ENCODE data around the gene CCDC92B.
"Not testable (repeated sequence)": the region's sequence is repeated elsewhere in the genome, so short reads cannot be mapped to it uniquely, and the experiment has no call there.

CCDC92B gene

DNA sequence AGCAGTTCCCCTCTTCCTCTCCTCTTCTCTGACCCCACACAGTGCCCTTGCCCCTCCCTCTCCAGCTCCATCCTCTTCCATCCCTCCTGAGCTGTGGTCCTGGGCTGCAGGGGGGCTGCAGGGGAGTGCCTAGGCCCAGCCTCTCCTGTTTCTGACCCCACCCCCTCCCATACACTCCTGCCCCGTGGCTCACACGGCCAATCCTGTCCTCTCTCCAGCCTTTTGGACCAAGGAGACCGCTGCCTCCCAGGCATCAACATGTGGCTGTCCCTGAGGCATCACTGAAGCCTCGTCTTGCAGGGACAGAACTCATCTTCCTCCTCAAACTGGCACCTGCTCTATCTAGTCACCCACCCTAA, 44.6 kb downstream of the CCDC92B start:
- DNase-seq (ENCODE audit: low read depth in 1 of 2, low spot score in 1 of 2), result no peak

DNA sequence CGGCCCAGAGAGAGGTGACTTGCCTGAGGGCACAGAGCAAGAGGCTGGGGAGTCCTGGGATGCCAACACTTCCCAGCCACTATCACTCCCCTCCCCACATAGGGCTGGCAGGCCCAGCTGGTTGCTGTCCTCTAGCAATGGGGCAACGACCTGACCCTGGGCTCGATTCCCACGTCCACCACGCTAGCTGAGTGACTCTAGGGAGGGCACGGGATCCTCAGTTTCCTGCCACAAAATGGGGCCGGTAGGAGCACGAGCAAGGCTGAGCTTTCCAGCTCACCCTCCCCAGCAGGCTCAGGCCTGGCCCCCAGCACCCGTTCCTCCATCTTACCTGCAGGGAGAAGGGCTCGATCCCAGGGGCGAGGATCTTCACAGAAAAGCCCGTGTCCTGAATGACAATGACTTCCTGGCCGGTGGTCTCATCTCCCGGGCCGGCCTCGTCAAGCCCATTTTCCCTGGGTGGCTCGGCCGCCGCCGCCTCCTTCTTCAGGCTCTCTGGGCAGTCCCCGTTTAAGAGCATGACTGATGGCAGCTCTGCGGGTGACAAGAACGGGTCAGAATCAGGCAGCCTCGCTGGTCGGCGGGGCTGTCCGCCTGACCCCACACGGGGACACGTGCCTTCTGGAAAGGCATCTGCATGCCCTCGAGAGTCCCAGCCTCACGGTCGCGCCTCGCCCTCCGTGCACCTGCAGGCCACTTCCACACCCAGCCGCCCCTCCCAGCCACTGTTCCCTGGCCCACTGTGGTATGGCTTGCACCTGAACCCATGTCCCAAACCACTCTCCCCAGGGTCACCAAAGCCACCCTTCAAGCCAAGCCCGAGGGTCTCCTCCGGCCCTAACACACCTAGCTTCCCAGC, 45.2 kb downstream of the CCDC92B start:
- DNase-seq (ENCODE audit: low read depth in 1 of 2, low spot score in 1 of 2), result no peak

DNA sequence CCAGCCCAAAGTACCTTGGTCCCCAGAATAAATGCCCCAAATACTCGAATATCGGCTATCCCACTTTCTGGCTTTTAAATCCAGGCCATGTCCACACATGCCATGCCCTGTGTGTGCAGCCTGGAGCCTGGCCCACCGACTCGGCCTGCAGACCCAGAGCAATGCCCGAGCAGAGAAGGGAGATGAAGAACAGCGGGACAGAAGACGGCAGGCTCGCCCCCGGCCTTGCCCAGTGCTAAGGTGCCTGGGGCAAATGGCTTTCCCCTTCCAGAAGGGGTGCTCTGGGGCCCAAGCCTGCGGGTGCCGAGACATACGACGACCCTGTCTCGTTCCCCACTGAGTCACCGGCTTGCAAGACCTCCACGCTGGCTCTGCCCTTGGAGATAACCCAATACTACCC, 45.8 kb downstream of the CCDC92B start:
- DNase-seq (ENCODE audit: low read depth in 1 of 2, low spot score in 1 of 2), result no peak

DNA sequence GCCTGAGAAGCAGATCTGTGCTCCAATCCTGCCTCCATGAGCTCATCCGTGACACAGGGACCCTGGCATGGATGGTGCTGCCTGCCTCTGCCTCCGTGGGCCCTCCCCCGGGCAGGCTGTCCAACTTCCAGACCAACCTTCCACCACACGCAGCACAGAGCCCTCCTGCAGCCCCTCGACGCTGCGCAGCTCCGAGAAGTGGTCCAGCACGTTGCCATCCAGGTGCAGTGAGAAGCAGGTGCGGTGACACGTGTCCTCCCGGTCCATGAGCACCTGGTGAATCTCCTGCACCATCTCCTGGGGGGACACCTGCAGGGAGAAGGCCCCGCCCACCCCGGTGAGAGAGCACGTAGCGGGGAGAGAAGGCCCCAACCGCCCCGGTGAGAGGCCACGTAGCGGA, 46.3 kb downstream of the CCDC92B start:
- DNase-seq (ENCODE audit: low read depth in 1 of 2, low spot score in 1 of 2), result no peak

DNA sequence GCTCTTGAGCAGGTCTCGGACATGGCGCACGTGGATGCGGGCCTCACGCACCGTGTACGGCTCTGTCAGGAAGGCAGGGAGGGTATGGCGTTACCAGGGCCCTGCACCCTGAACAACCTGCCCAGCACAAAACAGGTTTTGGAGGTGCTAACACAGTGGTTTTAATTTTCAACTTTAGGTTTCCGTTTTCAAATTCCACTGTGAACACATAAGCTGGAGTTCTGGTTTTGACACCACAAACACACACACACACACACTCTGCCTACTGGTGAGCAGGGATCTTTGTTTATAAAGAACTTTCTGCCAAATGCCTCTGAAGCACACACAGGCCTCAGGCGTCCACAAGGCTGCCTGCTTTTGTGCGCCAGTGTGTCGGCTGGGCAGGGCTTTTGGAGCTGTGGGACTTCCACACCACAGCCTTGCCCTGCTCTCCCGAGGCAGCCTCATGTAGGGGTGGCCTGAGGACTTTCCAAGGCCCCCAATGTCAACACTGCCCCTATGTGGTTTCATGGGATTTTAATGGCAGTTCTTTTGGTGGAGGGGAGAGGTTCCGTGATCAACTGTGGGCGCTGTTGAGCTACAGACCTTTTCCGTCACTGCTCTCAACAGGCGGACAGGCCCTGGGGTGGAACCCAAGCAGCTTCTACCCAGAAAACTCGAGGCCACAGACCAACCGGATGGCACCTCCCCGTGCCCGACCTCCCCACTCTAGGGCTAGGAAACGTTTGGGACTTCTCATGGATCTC, 47.3 kb downstream of the CCDC92B start:
- no peak for DNase-seq (ENCODE audit: low read depth in 1 of 2, low spot score in 1 of 2)

DNA sequence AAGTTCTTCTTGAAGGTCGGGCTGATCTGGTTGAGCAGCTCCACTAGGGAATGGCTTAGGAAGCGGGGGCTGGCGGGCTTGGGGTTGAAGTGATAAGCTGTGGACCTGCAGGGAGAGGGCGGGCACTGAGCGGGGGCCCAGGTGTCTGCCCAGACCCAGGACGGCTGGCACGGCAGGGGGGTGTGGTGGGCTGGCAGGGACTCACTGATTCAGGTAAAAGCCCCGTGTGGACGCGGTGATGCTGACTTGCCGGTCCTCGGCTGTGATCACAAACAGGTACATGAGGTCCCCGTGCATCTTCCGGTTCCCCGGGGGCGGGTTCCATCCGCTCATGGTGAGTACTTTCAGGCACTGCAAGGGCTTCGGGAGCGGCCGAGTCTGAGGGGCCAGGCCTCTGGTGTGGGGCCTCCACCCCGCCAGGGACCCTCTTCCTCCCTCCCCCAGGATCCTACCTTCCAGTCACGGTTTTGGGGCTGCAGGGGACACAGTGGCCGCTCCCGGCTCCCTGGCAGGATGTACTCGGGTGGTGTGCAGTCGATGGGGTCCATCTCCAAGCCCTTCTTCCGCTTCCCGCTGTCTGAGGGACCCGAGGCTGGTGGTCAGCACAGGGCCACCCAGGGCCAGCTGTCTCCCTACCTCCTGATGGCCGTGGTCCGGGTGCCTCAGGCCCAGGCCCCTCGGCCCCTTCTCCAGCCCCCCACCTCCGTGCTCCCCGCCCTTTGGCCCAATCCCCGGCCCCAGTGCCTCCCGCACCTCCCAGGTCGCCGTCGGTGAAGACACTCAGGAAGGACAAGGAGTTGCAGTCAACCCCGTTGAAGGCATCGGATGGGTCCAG, 48.1 kb downstream of the CCDC92B start:
- no peak for DNase-seq (ENCODE audit: low read depth in 1 of 2, low spot score in 1 of 2)

DNA sequence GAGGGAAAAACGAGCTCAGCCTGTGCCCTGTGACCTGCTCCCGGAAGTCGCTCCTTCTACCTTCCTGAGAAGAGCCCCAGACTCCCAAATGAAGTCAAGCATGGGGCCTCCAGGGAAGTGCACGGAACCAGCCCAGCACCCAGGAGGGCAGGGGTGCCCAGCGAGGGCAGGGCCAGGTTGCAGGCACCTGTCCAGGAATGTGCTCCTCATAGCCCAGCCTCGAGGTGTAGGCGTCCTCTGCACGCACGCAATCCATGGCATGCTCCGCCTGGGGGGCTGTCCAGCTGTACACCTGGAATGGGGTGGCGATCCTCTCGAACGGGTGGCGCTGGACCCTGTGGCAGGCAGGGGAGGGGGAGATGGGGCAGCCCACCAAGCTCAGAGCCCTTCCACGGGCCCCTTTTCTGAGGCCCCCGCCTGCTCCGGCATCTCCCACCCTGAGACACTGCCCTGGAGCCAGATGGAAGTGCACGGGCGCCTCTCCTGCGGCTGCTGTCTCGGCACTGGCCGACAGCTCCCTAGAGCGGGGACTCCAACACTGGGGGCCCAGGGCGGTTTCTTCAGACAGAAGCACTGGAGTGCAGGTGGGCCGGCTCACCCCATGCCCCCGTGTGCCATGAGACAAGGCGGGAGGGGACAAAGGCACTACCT, 48.8 kb downstream of the CCDC92B start:
- no peak for DNase-seq (ENCODE audit: low read depth in 1 of 2, low spot score in 1 of 2)

DNA sequence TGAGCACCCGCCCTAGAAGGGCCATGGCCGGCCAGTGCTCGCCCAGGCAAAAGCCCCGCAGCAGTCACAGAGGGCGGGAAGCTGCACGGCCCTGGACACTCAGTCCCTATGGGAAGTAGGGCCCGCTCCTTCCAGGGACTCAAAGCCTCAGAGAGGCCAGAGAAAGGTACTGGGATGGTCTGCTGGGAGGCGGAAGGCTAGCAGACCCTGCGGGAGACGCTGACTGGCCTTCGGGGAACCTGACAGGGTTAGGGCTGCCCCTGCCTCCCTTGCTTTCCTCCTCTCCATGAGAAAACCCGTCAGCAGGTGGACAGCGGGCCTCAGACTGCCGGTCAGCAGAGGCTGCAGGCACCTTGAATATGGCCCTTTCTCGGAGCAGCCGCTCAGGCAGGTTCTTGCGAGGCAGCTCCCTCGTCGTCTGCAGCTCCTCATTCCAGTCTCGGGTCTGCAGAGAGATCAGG, 49.4 kb downstream of the CCDC92B start:
- no peak for DNase-seq (ENCODE audit: low read depth in 1 of 2, low spot score in 1 of 2)

DNA sequence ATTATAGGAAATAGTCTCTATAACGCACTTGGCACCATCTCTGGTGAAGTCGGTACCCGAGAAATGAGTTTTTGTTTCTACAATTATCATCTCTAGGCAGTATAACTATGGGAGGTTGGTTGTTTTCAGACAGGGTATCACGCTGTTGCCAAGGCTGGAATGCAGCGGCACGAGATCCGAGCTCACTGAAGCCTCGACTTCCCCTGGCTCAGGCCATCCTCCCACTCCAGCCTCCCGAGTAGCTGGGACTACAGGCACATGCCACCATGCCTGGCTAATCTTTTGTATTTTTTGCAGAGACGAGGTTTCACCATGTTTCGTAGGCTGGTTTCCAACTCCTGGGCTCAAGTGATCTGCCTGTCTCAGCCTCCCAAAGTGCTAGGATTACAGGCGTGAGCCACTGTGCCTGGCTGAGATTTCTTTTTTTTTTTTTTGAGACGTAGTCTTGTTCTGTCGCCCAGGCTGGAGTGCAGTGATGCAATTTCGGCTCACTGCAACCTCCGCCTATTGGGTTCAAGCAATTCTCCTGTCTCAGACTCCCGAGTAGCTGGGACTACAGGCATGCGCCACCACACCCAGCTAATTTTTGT, 50.1 kb downstream of the CCDC92B start:
- DNase-seq (ENCODE audit: low read depth in 1 of 2, low spot score in 1 of 2), result not testable (repeated sequence)

DNA sequence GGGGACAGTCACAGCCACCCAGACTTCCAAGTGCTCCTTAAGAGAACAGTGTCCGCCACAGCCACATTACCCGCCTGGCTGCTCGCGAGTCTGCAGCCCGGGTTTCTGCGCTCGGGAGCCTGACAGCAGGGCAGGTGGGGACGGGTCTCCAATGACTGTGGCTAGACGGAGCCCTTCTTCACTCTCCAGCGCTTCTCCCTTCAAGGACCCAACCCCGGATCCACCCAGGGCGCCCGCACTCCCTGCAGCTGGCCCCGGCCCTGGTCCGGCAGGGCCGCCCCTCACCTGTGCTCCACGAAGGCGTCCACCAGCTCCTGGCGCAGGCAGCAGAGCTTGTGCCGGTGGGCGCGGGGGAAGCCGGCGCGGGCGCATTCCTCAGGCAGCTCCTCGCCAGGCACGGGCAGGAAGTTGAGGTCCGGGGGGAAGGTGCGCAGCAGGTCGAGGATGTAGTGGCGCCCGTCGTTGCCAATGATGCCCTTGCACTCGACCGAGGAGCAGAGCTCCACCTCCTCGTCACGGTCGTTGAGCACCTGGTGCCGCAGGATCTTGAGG, 51.8 kb downstream of the CCDC92B start:
- DNase-seq (ENCODE audit: low read depth in 1 of 2, low spot score in 1 of 2), result no peak

DNA sequence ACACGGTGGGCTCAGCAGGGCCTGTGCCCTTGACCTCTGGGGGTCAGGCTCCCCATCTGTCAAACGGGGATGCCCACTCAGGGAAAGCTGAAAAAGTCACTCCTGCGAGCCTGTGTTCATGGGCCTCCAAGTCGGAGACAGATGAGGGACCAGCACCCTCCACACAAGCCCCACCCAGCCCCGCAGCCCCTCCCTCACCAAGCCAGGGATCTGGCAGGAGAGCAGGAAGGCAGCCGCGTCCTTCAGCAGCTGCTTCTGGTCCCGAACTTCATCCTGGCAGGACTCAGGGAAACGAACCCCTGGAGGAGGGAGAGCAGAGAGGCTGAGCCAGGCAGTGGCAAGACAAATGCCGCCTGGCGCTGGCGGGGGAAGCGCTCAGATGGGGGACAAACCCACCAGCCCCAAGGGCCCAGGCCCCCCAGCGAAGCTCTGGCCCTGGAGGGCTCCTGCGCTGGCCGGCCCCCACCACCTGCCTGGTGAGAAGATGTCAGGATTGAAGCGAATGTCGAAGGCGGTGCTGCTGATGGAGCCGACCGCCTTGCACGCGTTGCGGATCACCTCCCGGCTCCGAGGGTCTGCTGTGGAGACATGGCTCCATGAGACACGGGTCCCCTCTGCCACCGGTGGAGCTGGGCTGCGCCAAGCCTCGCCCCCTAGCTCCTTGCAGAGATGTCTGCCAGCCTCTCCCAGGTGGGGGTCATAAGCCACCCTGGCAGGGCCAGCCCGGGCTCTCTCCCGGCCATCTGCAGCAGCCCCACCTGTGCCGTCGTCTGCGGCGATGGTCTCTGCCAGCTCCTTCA, 53.3 kb downstream of the CCDC92B start:
- DNase-seq (ENCODE audit: low read depth in 1 of 2, low spot score in 1 of 2), result no peak

DNA sequence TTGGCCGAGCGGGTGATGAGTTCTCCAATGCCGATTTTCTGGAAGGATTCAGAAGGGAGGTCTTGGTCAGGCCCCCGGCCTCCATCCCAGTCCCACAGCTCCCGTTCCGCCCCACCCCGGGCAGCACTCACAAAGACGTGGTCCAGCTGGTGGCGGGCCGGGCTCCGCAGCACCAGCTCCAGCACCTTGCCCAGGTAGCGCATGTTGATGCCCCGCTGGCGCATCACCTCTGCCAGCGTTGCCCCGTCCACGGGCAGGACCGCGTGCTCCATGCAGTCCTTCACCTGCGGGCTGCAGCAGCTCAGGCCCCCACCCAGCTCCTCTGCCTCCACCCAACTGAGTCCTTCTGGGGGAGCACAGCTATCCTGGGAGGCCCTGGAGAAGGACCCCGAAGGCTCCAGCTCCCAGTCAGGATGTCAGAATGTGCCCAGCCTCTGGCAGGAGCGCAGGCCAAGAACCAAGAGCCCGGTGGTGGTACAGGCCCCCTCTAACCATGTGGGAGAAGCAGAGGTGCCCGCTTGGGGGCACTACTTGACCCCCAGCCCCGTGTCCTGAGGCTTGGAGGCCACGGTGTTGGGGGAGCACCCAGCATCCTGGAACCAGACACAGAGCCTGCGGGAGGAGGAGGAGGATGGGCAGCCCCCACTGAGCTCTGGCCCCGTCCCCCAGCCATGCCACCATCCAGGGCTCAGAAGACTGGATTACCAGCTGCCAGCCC, 54.0 kb downstream of the CCDC92B start:
- no peak for DNase-seq (ENCODE audit: low read depth in 1 of 2, low spot score in 1 of 2)

DNA sequence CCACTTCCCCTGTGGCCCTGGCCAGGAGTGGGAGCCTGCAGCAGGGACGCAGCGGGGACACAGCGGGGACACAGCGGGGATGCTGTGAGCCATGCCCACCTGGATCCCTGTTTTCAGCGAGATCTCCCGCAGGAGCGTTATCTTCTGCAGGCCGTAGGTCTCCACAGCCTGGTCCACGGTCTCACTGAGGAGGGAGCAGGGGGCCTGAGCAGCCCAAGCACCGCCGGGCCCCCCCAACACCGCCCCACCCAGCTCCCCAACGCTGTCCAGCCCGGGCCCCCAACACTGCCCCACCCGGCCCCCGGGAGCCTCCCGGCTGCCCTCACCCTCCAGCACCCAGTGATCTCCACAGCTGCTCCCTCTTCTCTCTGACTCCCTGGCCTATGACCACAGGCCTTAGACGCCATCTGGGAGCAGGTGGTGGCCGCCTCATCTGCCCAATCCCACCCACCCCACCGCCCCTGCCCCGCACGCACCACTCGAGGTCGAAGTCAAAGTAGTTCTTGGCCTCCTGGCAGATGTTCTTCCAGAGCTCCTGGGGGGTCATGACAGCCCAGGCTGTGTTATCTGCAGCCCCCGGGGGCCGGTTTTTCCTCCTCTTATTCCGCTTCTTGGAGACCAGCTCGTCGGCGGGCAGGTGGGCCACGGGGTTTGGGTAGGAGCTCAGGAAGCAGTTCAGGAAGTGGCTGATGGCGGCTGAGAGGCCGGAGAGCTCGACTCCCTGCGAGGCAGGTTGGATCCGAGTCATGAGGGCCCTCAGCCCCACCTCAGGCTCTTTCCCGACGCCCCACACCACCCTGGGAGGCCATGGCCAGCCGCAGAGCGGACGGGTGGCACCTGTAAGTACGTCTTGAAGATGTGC, 54.8 kb downstream of the CCDC92B start:
- DNase-seq (ENCODE audit: low read depth in 1 of 2, low spot score in 1 of 2), result no peak

DNA sequence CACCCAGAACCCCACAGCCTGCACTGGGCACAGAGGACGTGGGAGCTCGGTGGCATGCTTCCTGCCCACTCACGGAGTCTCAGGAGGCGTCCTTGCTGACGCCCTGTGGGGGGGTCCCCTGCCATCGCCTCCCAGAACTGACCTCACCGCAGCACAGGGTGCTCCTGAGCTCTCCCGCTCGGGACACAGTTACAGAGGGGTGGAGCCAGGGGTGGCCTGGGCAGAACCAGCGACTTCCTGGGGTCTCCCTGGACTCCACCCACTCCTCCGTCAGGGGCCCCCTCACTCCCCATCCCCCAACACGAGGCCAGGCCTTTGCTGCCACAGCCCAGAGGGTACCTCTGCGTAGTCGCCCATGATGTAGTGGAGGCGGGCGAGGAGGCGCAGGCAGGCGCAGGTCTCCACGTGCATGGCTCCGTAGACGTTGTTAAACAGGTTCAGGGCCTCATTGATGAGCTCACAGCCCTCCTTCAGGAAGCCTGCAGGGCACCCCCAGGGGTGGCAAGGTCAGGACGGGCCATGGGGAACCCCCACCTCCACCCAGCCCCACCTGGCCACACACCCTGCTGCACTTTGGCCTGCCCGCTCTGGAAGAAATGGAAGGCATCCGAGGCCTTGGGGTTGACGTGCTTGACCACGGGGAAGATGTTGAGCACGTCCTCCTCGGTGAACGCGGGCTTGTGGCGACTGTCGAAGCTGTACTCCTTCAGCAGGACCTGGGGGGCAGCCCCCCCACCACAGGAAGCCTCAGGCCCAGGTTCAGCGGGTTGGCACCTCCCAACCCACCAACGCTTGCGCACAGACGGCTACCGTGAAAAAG, 55.7 kb downstream of the CCDC92B start:
- DNase-seq (ENCODE audit: low read depth in 1 of 2, low spot score in 1 of 2), result no peak

DNA sequence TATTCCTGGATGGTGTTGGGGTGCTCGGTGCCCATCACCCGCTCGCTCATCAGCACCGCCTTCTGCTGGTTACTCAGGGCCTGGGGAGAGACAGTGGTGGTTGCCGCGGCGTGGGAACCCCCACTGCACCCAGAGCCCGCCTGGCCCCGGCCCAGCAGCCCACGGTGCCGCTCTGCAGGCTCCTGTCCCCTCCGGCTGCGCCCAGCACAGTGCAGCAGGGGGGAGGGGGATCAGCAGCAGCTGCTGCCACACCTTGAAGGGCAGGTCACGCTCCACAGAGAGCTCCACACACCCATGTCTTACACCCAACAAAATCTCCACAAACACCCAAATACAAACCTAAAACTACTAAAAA, 56.7 kb downstream of the CCDC92B start:
- DNase-seq (ENCODE audit: low read depth in 1 of 2, low spot score in 1 of 2), result no peak

DNA sequence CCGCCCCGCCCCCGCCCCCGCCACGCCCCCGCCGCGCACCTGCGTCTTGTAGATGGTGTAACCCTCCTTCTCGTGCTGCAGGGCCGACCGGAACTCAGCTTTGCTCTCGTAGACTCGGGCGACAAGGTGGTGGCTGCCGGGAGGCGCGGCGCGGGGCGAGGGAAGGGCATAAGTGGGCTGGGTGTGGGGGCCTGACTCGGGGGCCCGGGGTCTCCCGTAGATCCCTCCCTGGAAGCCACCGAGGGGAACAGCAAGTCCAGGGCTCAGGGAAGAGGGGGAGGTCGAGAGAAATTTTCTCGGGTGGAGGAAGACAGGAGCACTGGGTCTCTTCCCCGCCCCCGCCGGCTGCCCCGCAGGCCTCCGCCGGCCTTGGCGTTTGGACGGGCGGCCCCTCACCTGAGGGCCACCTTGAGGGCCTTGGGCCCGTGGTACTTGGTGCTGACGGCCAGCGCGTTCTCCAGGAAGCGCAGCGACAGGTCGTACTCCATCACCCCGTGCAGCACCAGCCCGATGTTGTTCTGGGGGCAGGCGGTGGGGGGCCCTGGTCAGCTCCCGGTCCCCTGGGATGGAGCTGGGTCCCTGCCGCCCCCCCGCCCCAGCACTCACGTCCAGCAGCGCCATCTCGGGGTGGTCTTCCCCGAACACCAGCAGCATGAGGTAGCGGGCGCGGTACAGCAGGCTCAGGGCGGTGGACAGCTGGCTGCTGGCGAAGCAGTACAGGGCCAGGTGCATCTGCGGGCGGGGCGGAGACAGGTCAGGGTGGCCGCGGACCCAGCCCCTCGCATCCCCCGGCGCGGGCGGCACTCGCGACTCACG, 57.3 kb downstream of the CCDC92B start:
- no peak for DNase-seq (ENCODE audit: low read depth in 1 of 2, low spot score in 1 of 2)

All from activated CD4-positive, alpha-beta T cell treated with anti-CD3 and anti-CD28 coated beads, Interleukin-2, amount 50 U/mL, for 24 hours (primary cell).